Thyroid gland (tissue), 4 donors: ENCODE data around the gene METTL22.

ENCODE experiments used
- CTCF ChIP-seq, 6 experiments: fragments of 200-600 bp in 3 of 6; fragments of 450-650 bp in 3 of 6; sonication (generic) in 3 of 6; IDR thresholded peaks; one replicate each; pipeline ENCODE4 v1.5.1; 2016 to 2019; ENCODE audit warnings: antibody characterized with exemption in 6 of 6, mild to moderate bottlenecking in 2 of 6, inconsistent platforms in 1 of 6, moderate library complexity in 1 of 6
- POLR2A ChIP-seq, 2 donors: fragments of 450-650 bp; IDR thresholded peaks; one replicate each; pipeline ENCODE4 v1.6.1; 2017; ENCODE audit warnings: antibody characterized with exemption in 2 of 2, mild to moderate bottlenecking in 2 of 2, moderate library complexity in 1 of 2

GRCh38 chr16:8589900-8590688, 31.4 kb upstream of the METTL22 start, which contains the start of gene TMEM114:
- TF ChIP-seq CTCF (IDR thresholded peaks at IDR 0.05) (no peak), POLR2A (IDR thresholded peaks at IDR 0.05) (no peak)
